OCI-LY3 (cell line): ENCODE data around the gene RBCK1.

Source experiments
- H2AFZ ChIP-seq: fragments of 200-600, 300-600 bp; shearing (Covaris generic); 2 replicates; pipeline ENCODE4 v1.6.0; 2014; ENCODE audit warnings: antibody characterized with exemption, low read depth, low read length
- H3K27ac ChIP-seq: fragments of 200-600, 300-600 bp; sonication (generic); 2 replicates; pipeline ENCODE4 v1.5.1; 2014; ENCODE audit warnings: mild to moderate bottlenecking, low read length, moderate library complexity, mixed read lengths
- H3K27me3 ChIP-seq: fragments of 200-600, 300-600 bp; sonication (generic); 2 replicates; pipeline ENCODE4 v1.6.1; 2014; ENCODE audit warnings: low read depth, low read length, mixed read lengths
- H3K36me3 ChIP-seq: fragments of 200-600, 300-600 bp; sonication (generic); replicated peaks from 2 replicates; pipeline ENCODE3; 2014; ENCODE audit warnings: low read depth, low read length, mixed read lengths
- H3K4me1 ChIP-seq: fragments of 300-600, 200-600 bp; sonication (generic); 2 replicates; pipeline ENCODE4 v1.6.1; 2014; ENCODE audit warnings: low read length, mixed read lengths
- H3K4me2 ChIP-seq: fragments of 200-600, 300-600 bp; sonication (generic); 2 replicates; pipeline ENCODE4 v1.6.1; 2014; ENCODE audit warnings: low read length, mixed read lengths
- H3K4me3 ChIP-seq: fragments of 300-600, 200-600 bp; sonication (generic); 2 replicates; pipeline ENCODE4 v1.5.1; 2014; ENCODE audit warnings: antibody characterized with exemption, mild to moderate bottlenecking, low read length, moderate library complexity
- H3K79me2 ChIP-seq: fragments of 300-600, 200-600 bp; shearing (Covaris generic); 2 replicates; pipeline ENCODE4 v1.6.1; 2014; ENCODE audit warnings: mild to moderate bottlenecking, low read length, mixed read lengths
- H3K9ac ChIP-seq: fragments of 300-600, 200-600 bp; shearing (Covaris generic); 2 replicates; pipeline ENCODE4 v1.6.0; 2014; ENCODE audit warnings: mild to moderate bottlenecking, low read length, moderate library complexity
- H3K9me3 ChIP-seq: fragments of 200-600, 300-600 bp; shearing (Covaris generic); 2 replicates; pipeline ENCODE4 v1.6.1; 2014; ENCODE audit warnings: low read length, mixed read lengths; ENCODE audit not compliant: insufficient read depth
- H4K20me1 ChIP-seq: fragments of 200-600, 300-600 bp; sonication (generic); 2 replicates; pipeline ENCODE4 v1.6.1; 2016; ENCODE audit warnings: low read length, mixed read lengths; ENCODE audit not compliant: insufficient read depth
- CTCF ChIP-seq: fragments of 200-600, 300-600 bp; sonication (generic); IDR thresholded peaks from 2 replicates; pipeline ENCODE4 v1.5.1; 2014; ENCODE audit warnings: antibody characterized with exemption, low read length, low read depth
- EZH2phosphoT487 ChIP-seq: fragments of 200-600 bp; shearing (Covaris generic); IDR thresholded peaks from 2 replicates; pipeline ENCODE4 v1.6.1; 2018; ENCODE audit warnings: antibody characterized with exemption, mixed run types, low read depth

The RBCK1 gene

GRCh38 chr20:469746-470490 lies 61.8 kb downstream of the RBCK1 start:
- no peak overlapping the region for H3K4me2 ChIP-seq
- TF ChIP-seq EZH2phosphoT487 (no peak), CTCF (no peak)
- H3K27ac ChIP-seq = no peak overlapping the region
- H3K36me3 ChIP-seq = peaks cover 25% of the 10 kb centered on the region
- H3K27me3 ChIP-seq = no peaks in the 10 kb centered on the region
- no peak overlapping the region for H2AFZ ChIP-seq
- no peak overlapping the region for H3K4me3 ChIP-seq
- peaks cover 16% of the 10 kb centered on the region for H3K9me3 ChIP-seq
- H4K20me1 ChIP-seq = no peaks in the 10 kb centered on the region
- H3K79me2 ChIP-seq = no peaks in the 10 kb centered on the region
- H3K9ac ChIP-seq = no peak overlapping the region
- H3K4me1 ChIP-seq = no peaks in the 10 kb centered on the region

GRCh38 chr20:472137-472846 lies 64.2 kb downstream of the RBCK1 start:
- Histone ChIP-seq H3K79me2 (no peaks in the 10 kb centered on the region), H3K9me3 (peaks cover 14% of the 10 kb centered on the region), H2AFZ (no peak overlapping the region), H3K4me3 (no peak overlapping the region), H3K4me2 (no peak overlapping the region), H3K9ac (no peak overlapping the region), H3K4me1 (no peaks in the 10 kb centered on the region), H3K27ac (no peak overlapping the region), H4K20me1 (no peaks in the 10 kb centered on the region), H3K36me3 (peaks cover 34% of the 10 kb centered on the region), H3K27me3 (no peaks in the 10 kb centered on the region)
- TF ChIP-seq CTCF (no peak), EZH2phosphoT487 (no peak)

- Histone ChIP-seq H3K36me3 (peaks cover 40% of the 10 kb centered on the region), H3K27me3 (no peaks in the 10 kb centered on the region), H3K4me3 (no peak overlapping the region), H3K4me1 (no peaks in the 10 kb centered on the region), H3K9me3 (peaks cover 9% of the 10 kb centered on the region), H4K20me1 (no peaks in the 10 kb centered on the region), H2AFZ (no peak overlapping the region), H3K79me2 (no peaks in the 10 kb centered on the region), H3K27ac (no peak overlapping the region), H3K4me2 (no peak overlapping the region), H3K9ac (no peak overlapping the region)
- TF ChIP-seq CTCF (no peak), EZH2phosphoT487 (no peak)
Observed at GRCh38 chr20:472889-473292, 64.8 kb downstream of the RBCK1 start.

GRCh38 chr20:474581-474980 lies 66.5 kb downstream of the RBCK1 start:
- Histone ChIP-seq H4K20me1 (peaks cover 4% of the 10 kb centered on the region; the same call in 1 of the 2 replicates), H3K36me3 (peaks cover 46% of the 10 kb centered on the region), H3K4me1 (no peaks in the 10 kb centered on the region), H3K4me2 (no peak overlapping the region), H3K79me2 (no peaks in the 10 kb centered on the region), H3K27ac (no peak overlapping the region), H2AFZ (no peak overlapping the region), H3K27me3 (no peaks in the 10 kb centered on the region), H3K9ac (no peak overlapping the region), H3K4me3 (no peak overlapping the region), H3K9me3 (peaks cover 9% of the 10 kb centered on the region)
- TF ChIP-seq CTCF (no peak), EZH2phosphoT487 (no peak)
